Rectal smooth muscle tissue (tissue), 1 donor: ENCODE measurements around the gene ACTG1.
A peak's percentile ranks its signal among the peaks of the same experiment; 100 is the strongest.

Experiments
- H3K27ac ChIP-seq: one replicate; pipeline ENCODE4 v1.7.0; 2013; ENCODE audit warnings: low read depth, low read length, inconsistent platforms
- H3K27me3 ChIP-seq: one replicate; pipeline ENCODE4 v1.7.0; 2013; ENCODE audit warnings: low read length; ENCODE audit not compliant: control insufficient read depth, insufficient read depth
- H3K36me3 ChIP-seq: one replicate; pipeline ENCODE4 v1.7.0; 2013; ENCODE audit warnings: low read length; ENCODE audit not compliant: control insufficient read depth, insufficient read depth
- H3K4me1 ChIP-seq: one replicate; pipeline ENCODE4 v1.7.0; 2013; ENCODE audit warnings: low read length; ENCODE audit not compliant: control insufficient read depth, insufficient read depth
- H3K4me3 ChIP-seq: one replicate; pipeline ENCODE4 v1.7.0; 2013; ENCODE audit warnings: low read length
- H3K9ac ChIP-seq: one replicate; pipeline ENCODE4 v1.7.0; 2013; ENCODE audit warnings: low read length

The ACTG1 gene

GRCh38 chr17:81509207-81509971 lies 3.2 kb downstream of the ACTG1 start:
- Histone ChIP-seq H3K27ac (peak overlapping the region; percentile 61), H3K9ac (peak overlapping the region; percentile 33), H3K4me1 (peaks cover 4% of the 10 kb centered on the region), H3K27me3 (no peaks in the 10 kb centered on the region), H3K4me3 (peak overlapping the region; percentile 95), H3K36me3 (peaks cover 36% of the 10 kb centered on the region)

- H3K27ac ChIP-seq: peak overlapping the region; percentile 61
- peaks cover 4% of the 10 kb centered on the region for H3K4me1 ChIP-seq
- no peaks in the 10 kb centered on the region for H3K27me3 ChIP-seq
- H3K9ac ChIP-seq: peak overlapping the region; percentile 32
- H3K4me3 ChIP-seq: peak overlapping the region; percentile 95
- peaks cover 36% of the 10 kb centered on the region for H3K36me3 ChIP-seq
Observed at GRCh38 chr17:81508639-81509206, 3.9 kb downstream of the ACTG1 start.

- Histone ChIP-seq H3K9ac (no peak overlapping the region), H3K4me1 (peaks cover 1% of the 10 kb centered on the region)
Observed at GRCh38 chr17:81503619-81504018, 9.0 kb downstream of the ACTG1 start.

GRCh38 chr17:81502471-81503017 lies 10.1 kb downstream of the ACTG1 start:
- H3K27me3 ChIP-seq: no peaks in the 10 kb centered on the region
- no peak overlapping the region for H3K4me3 ChIP-seq
- no peak overlapping the region for H3K27ac ChIP-seq
- no peaks in the 10 kb centered on the region for H3K4me1 ChIP-seq
- H3K36me3 ChIP-seq: no peaks in the 10 kb centered on the region
- H3K9ac ChIP-seq: no peak overlapping the region

More at GRCh38 chr17:81503619-81504018, 9.0 kb downstream of the ACTG1 start:
- Histone ChIP-seq H3K4me3 (no peak overlapping the region), H3K27me3 (no peaks in the 10 kb centered on the region), H3K36me3 (peaks cover 1% of the 10 kb centered on the region), H3K27ac (no peak overlapping the region)

GRCh38 chr17:81500047-81500446 lies 12.6 kb downstream of the ACTG1 start:
- Histone ChIP-seq H3K4me1 (no peaks in the 10 kb centered on the region), H3K36me3 (no peaks in the 10 kb centered on the region), H3K27ac (no peak overlapping the region), H3K27me3 (no peaks in the 10 kb centered on the region), H3K4me3 (no peak overlapping the region), H3K9ac (no peak overlapping the region)

GRCh38 chr17:81499601-81499970 lies 13.0 kb downstream of the ACTG1 start:
- Histone ChIP-seq H3K4me3 (no peak overlapping the region), H3K27ac (no peak overlapping the region), H3K4me1 (no peaks in the 10 kb centered on the region), H3K27me3 (no peaks in the 10 kb centered on the region), H3K9ac (no peak overlapping the region), H3K36me3 (no peaks in the 10 kb centered on the region)

GRCh38 chr17:81498953-81499600 lies 13.5 kb downstream of the ACTG1 start:
- no peaks in the 10 kb centered on the region for H3K36me3 ChIP-seq
- no peaks in the 10 kb centered on the region for H3K4me1 ChIP-seq
- H3K4me3 ChIP-seq: no peak overlapping the region
- H3K27ac ChIP-seq: no peak overlapping the region
- no peaks in the 10 kb centered on the region for H3K27me3 ChIP-seq
- no peak overlapping the region for H3K9ac ChIP-seq

GRCh38 chr17:81494626-81495377 lies 17.8 kb downstream of the ACTG1 start:
- H3K36me3 ChIP-seq: no peaks in the 10 kb centered on the region
- no peaks in the 10 kb centered on the region for H3K27me3 ChIP-seq
- no peak overlapping the region for H3K27ac ChIP-seq
- no peak overlapping the region for H3K4me3 ChIP-seq
- H3K4me1 ChIP-seq: no peaks in the 10 kb centered on the region
- no peak overlapping the region for H3K9ac ChIP-seq

GRCh38 chr17:81493198-81494038 lies 19.2 kb downstream of the ACTG1 start:
- H3K36me3 ChIP-seq: no peaks in the 10 kb centered on the region
- H3K4me3 ChIP-seq: no peak overlapping the region
- H3K27me3 ChIP-seq: no peaks in the 10 kb centered on the region
- no peak overlapping the region for H3K27ac ChIP-seq
- H3K4me1 ChIP-seq: no peaks in the 10 kb centered on the region
- H3K9ac ChIP-seq: no peak overlapping the region

- H3K27me3 ChIP-seq: no peaks in the 10 kb centered on the region
- H3K4me3 ChIP-seq: no peak overlapping the region
- H3K27ac ChIP-seq: no peak overlapping the region
- no peaks in the 10 kb centered on the region for H3K4me1 ChIP-seq
- H3K9ac ChIP-seq: no peak overlapping the region
- no peaks in the 10 kb centered on the region for H3K36me3 ChIP-seq
Observed at GRCh38 chr17:81492706-81493105, 19.9 kb downstream of the ACTG1 start.

- no peak overlapping the region for H3K27ac ChIP-seq
- H3K27me3 ChIP-seq: no peaks in the 10 kb centered on the region
- H3K4me1 ChIP-seq: no peaks in the 10 kb centered on the region
- no peaks in the 10 kb centered on the region for H3K36me3 ChIP-seq
- H3K4me3 ChIP-seq: no peak overlapping the region
- H3K9ac ChIP-seq: no peak overlapping the region
Observed at GRCh38 chr17:81492202-81492601, 20.4 kb downstream of the ACTG1 start.
